Kidney tubule cell (primary cell): ENCODE measurements around the gene PDSS2.
"Not testable (repeated sequence)": the region's sequence is repeated elsewhere in the genome, so short reads cannot be mapped to it uniquely, and the experiment has no call there.

Source experiments
- DNase-seq: peaks from one replicate; pipeline ENCODE4 v3.0.0-alpha.2; 2018; ENCODE audit warnings: low spot score

PDSS2 gene, protein sequence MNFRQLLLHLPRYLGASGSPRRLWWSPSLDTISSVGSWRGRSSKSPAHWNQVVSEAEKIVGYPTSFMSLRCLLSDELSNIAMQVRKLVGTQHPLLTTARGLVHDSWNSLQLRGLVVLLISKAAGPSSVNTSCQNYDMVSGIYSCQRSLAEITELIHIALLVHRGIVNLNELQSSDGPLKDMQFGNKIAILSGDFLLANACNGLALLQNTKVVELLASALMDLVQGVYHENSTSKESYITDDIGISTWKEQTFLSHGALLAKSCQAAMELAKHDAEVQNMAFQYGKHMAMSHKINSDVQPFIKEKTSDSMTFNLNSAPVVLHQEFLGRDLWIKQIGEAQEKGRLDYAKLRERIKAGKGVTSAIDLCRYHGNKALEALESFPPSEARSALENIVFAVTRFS

DNA sequence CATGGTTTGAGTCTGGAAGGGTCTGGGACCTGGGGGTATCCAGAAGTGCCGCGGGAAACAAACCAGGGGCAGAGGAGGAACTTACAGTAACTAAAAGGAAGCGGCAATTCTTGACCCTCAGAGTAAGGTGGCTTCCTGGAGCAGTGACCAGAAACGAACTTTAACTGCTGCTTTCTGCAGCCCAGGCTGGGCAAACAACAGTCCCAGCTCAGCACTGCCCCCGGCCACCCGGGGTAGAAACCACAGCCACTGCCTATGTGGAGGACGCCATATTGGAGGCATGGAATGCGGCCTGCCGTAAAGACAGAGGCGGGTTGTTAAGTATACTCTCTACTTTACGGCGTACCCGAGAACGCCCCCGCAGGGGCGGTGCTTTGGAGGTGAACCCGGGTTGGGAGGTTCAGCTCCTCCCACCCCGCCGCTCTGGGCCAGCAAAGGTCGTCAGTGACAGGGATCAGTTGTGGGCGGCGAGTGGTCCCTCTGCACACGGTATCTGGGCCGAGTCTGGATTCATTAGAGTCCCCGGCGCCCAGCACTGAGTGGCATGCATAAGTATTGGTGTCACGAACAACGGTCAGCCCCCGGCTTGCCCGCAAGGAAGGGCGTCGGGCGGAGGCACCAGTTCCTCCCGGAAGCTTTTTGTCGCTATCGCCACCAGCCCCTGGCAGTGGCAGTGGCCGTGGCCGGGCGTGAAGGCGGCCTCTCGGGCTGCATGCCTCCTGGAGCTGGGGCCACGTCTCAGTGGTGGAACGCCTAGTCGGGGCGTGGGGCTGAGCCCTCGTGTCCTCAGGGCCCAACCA, at the start of gene PDSS2:
Gene PDSS2 (minus strand): TSS at position 282 of the 800 bp plus-strand sequence. CDS start 279 bp downstream, at position 3.
- peak; percentile 98 for DNase-seq

DNA sequence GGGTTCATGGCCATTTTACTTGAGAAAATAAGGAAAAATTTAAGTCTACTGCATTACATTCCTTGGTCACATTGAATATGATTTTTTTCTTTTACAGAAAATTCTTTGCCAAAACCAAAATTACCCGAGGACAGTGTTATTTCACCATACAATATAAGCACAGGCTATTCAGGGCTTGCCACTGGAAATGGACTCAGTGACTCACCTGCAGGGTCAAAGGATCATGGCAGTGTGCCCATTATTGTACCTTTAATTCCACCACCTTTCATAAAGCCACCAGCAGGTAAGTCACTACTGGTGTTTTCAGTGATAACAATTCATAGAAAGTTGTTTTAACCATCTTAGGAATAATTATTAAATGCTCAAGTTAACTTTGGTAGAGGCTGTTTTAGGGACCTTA, 46.8 kb upstream of the PDSS2 start:
- peak; percentile 26 for DNase-seq

DNA sequence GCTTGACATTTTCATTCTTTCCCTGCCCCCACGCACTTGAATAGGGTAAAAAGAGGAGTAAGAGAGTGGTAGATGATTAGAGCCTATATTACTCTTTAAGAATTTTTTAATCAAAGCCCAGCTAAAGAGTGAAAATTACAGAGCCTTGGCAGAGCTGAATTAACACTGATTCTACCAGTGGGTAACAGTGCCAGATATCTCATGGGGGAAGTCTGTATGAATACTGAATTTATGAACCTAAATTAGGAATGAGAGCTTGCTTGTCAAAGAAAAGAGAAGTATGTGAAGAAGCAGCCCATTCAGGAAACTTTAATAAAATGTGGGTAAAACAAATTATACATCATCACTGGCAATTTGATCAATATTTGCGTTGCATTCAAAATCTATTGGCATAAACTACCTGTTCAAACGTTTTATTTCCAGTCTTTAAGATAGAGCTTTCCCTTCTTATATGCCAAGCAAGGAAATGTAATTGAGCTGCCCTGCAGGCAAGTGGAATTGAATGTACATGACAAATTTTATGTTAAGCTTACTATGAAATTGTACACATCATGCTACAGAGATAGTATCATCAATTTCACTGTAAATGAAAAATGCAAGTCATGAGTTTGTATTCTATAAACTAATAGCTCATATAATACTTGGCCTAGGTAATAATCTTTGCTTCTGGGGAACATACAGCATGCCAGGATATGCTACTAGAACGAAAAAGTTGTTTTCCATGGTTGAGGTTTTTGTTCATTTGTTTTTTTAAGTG, 45.1 kb upstream of the PDSS2 start:
- DNase-seq: no peak

DNA sequence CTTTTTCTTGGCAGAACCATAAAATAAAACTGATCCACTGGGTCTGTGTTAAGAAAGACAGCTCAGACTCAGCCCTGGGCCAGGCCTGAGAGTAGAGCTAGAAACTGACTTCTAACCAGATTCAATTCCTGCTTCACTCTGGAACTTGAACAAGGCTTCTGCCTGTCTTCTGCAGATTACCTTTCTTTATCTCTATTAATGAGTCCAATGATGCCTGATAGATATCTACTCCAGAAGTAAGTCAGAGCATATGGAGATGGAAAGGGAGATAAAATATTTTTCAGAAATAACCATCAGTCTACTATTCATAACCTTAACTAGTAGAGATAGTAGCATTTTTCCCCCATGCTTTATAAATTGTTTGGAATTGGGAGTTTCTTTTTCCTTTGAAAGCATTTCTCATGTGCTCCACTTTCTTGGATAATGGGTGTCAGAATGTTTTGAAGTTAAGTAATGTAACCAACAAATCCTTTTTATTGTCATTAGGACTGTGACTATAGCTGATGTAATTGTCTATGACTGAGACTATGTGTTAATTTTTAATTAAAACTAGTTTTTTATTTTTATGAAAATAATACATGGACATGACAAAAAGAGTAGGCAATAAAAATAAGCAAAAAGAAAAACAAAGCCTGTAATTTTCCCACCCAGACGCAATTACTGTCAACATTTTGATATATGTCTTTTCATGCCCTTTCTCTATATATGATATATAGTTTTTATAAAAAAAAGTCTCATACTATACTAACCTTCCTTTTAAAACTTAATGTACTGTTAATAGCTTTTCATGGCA, 37.7 kb upstream of the PDSS2 start:
- no peak for DNase-seq

DNA sequence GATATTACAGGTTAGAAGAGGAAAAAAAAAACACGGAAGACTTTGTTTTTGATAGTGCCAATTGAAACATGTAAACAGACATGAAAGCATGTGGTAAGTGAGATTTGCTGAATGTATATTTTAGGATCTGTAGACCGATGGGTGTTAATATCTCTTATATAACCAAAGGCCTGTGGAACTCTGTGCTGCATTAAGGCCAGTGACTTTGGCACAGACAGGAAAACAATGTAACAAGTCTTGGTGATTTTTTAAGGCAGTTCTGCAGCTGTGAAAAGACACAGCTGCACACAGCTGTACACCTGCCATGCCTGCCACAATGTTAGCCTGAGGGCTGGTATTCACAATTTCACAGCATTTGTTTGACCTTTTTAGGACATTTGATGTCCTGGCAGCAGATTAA, 36.6 kb upstream of the PDSS2 start:
- no peak for DNase-seq

DNA sequence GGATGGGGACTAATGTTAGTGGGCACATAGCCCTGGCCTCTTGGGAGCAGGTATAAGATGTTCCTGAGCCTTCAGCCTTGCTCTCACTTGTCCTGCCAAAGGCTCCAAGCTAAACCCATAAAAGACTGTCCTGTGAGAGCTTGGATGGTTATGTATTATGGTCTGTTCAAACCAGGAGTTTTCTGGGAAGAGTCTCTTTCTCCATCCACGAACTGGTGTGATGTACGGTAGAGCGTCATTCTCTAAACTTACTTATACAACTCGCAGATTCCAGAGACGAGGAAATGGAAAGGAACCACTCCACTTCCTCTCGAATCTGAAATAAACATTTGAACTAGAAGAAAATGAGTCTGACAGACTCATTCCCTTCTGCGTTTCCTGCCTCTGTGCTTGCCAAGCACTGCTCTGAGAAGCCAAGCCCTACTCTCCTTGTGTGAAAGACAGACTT, 35.9 kb upstream of the PDSS2 start:
- no peak for DNase-seq

DNA sequence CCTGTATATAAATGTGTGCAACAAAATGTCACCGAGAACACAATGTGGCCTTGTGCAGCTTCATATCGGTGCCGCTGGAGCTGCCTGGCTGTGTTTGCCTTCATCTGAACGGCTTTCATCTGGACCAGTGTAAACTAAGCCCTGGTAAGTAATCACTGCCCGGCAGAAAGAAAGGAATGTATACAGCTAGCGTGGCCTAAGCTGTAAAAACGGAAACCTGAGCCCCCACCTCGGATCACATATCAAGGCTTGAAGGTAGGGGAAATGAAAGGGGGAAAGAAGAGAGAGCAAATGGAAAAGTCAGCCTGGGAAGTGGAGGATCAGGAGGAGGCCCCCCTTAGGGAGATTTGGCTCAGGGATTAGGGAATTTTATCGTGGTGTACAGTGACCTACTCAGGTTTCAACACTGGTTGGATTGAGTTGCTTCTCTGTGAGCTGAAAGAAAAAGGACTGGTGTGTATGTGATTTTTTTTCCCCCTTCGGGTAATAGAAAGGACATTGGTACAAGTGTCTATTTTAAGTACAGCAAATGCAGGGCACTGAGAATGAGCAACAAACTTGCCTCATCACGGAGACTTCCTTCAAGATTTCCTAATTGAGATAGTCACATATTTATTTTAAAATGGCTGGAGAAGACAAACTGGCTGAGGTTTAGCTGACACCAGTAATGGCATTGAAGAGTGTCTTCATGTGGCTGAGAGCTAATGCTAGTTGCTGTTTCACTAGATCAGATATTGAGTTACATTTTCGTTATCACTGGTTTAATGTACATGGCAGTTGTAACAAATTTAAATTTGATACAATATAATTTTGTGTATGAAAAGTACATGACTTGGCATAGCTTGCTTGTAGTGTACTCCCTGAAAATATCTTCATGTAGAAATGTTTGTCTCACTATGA, 34.0 kb upstream of the PDSS2 start:
- no peak for DNase-seq

DNA sequence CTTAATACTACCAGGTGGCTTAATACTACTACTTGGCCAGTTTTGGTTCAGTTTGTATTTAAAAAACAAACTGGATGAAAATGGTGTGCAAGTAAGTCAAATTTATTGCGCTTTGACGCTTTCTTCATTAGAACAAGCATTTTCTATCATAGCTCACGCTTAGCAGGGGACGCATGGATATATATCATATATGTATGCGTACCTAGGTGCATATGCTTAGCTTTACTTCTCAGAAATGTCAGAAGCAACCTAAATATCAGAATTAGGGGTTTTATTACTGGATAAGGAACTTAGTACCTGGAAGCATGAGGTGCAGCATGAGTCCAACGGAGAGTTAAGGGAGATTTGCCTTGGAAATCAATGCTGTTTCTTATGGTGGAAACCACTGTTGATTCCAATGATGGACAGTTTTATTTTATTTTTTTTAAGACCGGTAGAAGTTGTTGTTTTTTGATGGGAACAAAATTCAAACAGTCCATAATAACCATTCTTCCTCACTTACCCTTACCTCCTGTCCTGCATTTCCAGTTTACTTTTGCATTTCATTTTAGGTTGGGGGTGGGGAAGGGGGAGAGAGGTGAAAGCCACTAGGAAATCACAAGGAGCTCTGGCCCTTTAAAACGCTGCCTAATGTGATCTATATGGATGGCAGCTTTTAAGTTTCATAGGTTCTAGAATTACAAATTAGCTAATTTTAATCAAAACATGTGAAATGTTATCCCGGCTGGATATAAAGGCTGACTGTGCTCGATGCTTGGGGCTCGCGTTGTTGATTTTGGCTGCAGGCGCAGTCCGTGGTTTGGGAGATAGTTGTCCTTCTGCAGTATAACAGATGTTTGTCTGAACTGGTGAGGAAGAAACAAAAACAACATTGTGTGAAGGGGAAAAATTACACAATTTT, 32.6 kb upstream of the PDSS2 start:
- DNase-seq: no peak

DNA sequence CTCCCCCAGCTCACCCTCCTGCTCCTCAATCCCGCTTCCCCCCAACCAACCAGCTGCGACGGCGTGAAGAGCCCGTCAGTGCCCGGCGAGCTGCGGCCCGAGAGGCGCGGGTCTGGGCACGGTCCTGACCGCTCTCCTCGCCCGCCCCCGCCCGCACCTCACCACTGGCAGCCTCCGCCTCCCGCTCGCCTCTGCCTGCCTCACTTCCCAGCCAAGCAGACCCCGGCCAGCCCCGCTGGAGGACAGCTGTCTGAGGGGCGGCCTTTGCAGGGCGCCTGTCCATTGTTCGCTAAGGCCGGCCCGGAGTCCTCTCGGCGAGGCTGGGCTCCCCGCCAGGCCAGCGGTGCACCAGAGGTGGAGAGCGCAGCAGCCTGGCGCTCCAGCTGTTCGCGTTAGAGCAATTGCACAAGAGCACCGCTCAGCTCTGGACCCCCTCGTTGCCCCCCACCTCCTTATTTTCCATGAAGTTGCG, 31.8 kb upstream of the PDSS2 start:
- no peak for DNase-seq

DNA sequence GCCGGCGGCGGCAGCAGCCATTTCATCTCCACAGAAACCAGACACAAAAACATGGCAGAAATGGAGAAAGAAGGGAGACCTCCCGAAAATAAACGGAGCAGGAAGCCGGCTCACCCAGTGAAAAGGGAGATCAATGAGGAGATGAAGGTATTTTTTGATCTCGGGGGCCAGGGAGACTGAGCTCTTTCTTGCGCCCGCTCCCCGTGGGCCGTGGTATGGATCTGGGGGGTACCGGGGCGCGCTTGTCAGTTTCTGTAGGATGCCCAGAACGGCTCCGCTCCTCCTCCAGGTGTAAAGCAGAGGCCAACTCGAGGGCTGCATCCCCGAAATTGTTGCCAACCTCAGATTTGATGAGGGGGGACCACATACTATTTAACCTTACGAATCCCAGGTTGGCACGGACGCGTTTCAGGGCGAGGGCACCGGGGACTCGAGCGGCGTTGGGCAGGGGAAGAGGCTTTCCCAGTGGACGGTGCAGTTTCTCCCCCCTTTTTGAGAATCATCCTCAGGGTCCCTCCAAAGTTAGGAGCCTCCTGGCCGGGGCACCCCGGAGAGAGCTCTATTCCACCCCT, 31.3 kb upstream of the PDSS2 start:
- DNase-seq: no peak

DNA sequence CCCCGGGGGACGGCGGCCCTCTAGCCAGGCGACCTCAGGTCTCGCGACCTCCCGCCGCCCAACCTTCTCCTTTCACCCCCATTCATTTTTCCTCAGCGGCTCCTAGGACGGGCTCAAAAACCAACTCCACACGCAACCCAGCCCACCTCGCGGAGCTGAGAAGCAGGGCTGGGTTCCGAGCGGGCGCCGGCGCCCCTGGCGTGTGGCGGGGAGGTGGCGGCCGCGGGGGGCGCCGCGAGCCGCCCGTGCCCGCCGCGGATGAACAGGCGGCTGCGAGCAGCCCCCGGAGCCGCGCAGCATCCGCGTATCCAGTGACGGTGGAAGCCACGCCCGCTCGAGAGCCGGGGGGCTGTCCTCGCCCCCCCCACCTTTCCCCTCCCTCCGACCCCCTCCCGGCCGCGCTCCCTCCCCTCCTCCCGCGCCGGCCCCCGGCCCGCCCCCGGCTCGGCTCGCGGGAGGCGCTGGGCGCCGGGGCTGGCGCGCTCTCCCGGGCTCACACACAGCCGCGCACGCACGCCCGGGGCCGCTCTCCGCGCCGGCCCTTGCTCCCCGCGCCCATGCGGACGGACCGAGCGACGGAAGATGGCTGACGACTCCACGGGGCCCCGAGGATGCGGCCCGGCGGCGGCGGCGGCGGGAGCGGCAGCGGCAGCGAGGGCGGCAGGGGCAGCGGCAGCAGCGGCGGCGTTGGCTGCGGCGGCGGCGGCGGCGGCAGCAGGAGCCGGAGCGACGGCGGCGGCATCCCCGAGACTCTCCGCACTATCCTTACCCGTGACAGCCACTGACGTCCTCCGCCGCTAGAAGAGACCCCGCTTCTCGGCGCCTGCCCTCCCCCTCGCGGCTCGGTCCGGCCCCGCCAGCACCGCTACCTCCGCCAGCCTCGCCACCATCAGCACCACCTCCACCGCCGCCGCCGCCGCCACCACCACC, 30.5 kb upstream of the PDSS2 start, which contains the start of gene SOBP:
Gene SOBP (plus strand): TSS at position 482 of the 930 bp plus-strand sequence. CDS start 500 bp downstream, outside the sequence.
- DNase-seq: peak; percentile 38

DNA sequence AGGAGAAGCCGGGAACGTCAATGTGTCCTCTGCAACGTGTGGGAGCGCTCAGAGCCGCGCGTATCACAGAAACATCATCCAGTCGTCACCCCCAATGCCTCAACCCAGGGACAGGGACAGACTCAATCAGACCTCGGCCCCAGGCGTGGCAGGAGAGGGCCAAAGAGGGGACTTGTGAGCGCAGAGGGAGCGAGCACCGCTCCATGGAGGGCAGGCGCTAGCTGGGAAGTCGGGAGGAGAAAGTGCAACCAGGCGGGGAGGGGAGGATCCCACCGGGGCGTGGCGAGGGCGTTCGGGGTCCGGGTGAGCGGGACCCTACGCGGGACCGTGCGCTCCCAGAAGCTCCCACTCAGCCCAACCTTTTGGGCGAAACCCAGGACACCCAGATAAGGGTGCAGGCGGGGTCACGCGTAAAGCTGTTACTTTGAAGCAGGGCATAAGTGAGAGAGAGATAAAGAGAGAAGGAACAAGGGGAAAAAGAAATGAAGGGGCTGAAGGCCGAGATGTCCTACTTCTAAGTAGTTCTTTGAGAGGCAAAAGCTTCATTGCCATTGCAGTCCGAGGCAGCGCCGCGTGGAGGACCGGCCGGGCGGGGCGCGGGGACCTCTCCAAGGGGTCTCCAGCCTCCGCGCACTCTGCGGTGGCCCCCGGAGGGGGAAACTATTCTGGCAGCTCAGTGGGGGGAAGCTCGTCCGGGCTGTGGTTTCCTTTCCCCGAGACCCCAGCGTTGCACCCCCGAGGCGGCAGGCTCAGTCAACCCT, 29.7 kb upstream of the PDSS2 start:
- no peak for DNase-seq

DNA sequence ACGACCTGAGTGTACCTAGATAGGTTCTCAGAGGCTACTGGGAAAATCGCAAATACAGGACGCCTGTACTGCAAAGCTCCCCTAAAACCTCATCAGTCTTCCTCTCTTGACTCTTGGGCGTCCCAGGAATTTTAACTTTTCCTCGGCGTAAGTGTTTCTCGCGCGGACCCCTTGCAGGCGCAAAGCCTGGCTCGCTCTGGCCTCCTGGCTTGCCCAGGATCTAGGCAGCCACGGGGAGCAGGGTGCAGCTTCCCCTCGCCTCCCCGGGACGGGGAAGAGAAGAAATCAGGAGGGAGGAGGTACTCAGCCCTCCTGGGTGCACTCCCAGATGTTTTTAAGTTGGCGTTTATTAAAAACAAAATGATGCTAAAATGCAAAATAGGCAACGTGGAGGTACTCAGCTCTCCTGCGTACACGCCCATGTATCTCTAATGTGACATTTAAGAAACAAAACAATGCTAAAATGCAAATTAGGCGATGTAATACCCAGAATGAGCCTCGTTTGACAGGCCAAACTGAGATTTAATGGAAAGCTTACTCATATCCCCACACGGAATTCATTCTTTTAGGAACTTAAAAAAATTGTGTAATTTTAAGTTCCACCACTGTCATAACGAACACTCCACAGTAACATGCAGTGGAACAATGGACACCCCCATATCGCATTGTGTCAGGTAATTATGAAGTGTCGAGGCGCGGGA, 29.0 kb upstream of the PDSS2 start:
- no peak for DNase-seq

DNA sequence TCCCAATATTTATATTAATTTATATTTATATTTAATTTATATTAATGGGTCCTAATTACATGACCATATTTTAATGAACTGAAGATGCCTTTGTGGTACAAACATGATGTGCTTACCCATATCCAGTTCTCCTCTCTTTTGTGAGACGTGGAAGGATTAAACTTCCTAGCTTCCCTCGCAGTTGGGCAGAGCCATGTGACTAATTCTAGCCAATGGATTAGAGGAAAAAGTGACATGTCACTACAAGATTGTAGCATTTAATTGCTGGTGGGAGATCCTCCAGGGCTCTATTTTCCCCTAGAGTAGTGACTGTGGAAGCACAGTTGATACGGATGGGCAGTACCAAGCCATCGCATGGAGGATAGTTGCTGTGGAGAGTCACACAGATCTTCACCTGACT, 25.8 kb upstream of the PDSS2 start:
- no peak for DNase-seq

DNA sequence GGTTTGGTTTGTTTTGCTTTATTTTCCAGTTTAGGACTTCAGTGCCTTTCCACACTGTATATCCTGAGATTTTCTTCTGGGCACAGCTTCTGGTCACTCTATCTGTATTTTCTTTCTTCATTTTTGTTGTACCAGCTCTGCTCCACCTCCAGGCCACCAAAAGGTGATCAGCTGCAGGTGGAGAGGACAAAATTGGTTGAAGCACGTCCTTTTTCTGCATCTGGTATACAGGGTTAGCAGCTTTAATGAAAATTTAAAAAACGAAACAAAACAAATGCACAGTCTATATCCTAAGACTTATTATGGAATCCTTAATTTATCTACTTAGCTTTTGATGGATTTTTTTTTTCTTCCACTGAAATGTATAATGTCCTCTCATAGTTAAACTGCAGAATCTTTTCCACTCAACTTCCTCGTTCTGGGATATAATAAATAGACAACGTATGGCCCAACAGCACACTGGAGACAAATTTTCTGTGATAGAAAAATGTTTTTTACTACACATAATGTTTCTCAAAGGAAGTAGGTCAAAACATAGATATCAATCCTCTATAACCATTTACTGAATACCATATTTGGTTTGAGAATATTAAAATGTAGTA, 19.8 kb upstream of the PDSS2 start:
- DNase-seq: no peak

DNA sequence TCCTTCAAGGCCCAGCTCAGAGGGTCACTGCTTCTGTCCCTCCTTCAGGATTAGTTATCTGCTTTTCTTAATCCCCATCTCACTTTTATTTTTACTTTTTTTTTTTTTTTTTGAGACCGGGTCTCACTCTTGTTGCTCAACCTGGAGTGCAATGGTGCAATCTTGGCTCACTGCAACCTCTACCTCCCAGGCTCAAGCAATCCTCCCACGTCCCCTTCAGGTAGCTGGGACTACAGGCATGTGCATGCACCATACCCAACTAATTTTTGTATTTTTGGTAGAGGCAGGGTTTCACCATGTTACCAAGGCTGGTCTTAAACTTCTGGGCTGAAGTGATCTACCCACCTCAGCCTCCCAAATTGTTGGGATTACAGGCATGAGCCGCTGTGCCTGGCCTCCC, 16.5 kb upstream of the PDSS2 start:
- not testable (repeated sequence) for DNase-seq
